PC-9 (cell line): ENCODE measurements around the gene GSDME. TPM values are rescaled to one million over a fixed set of nuclear protein-coding genes. Genes with fewer than 3 reads are reported as not detected.

Experiments
- BruUV-seq: library from RNA; stranded (reverse); fragments of 400-500 nt; replicated peaks from 2 replicates; lab custom pipeline; 2021; lab: Mats Ljungman, UMichigan
- CTCF ChIA-PET: fragments of 300-600 bp; sonication (Branson Sonifier 250); formaldehyde crosslinking; loops from one replicate; lab custom pipeline; 2022; ENCODE audit warnings: antibody characterized with exemption; lab: Charles Lee
- POLR2A ChIA-PET: fragments of 300-600 bp; sonication (Branson Sonifier 250); formaldehyde crosslinking; loops from one replicate; lab custom pipeline; 2022; ENCODE audit warnings: antibody characterized with exemption; ENCODE audit not compliant: unreplicated experiment; lab: Charles Lee
- DNase-seq, 2 experiments: peaks; one replicate each; pipeline versions ENCODE4 v3.0.0 to v3.0.0-alpha.2; 2015 to 2022; ENCODE audit warnings: mixed read lengths in 1 of 2
- H2AFZ ChIP-seq: fragments of 200-600 bp; sonication (generic); 2 replicates; pipeline ENCODE4 v1.8.1; 2017; ENCODE audit warnings: antibody characterized with exemption
- H3F3A ChIP-seq: fragments of 200-600 bp; sonication (generic); 2 replicates; pipeline ENCODE4 v1.8.1; 2017; ENCODE audit warnings: antibody characterized with exemption, mild to moderate bottlenecking, low read depth; ENCODE audit not compliant: insufficient read depth
- H3K27ac ChIP-seq: fragments of 200-600 bp; sonication (generic); 2 replicates; pipeline ENCODE4 v1.6.1; 2016; ENCODE audit warnings: mixed run types
- H3K27me3 ChIP-seq: fragments of 200-600 bp; sonication (generic); 2 replicates; pipeline ENCODE4 v1.6.1; 2016; ENCODE audit warnings: low read depth, mixed run types; ENCODE audit not compliant: insufficient read depth
- H3K36me3 ChIP-seq: fragments of 200-600 bp; sonication (generic); 2 replicates; pipeline ENCODE4 v1.6.1; 2016; ENCODE audit warnings: low read depth, mixed run types
- H3K4me1 ChIP-seq: fragments of 200-600 bp; sonication (generic); replicated peaks from 2 replicates; pipeline ENCODE4 v1.6.1; 2016; ENCODE audit warnings: mixed run types; ENCODE audit not compliant: insufficient read depth
- H3K4me2 ChIP-seq: fragments of 200-600 bp; sonication (generic); 2 replicates; pipeline ENCODE4 v1.6.1; 2017; ENCODE audit warnings: mixed run types
- H3K4me3 ChIP-seq: fragments of 200-600 bp; sonication (generic); 2 replicates; pipeline ENCODE4 v1.6.1; 2016; ENCODE audit warnings: mixed run types
- H3K79me2 ChIP-seq: fragments of 200-600 bp; sonication (generic); 2 replicates; pipeline ENCODE4 v1.6.1; 2017; ENCODE audit warnings: low read depth, mixed run types
- H3K9me2 ChIP-seq: fragments of 200-600 bp; sonication (generic); 2 replicates; pipeline ENCODE4 v1.8.1; 2017; ENCODE audit warnings: mild to moderate bottlenecking; ENCODE audit not compliant: insufficient read depth
- H3K9me3 ChIP-seq: fragments of 200-600 bp; sonication (generic); 2 replicates; pipeline ENCODE4 v1.8.1; 2016; ENCODE audit warnings: low read depth; ENCODE audit not compliant: insufficient read depth
- H4K20me1 ChIP-seq: fragments of 200-600 bp; sonication (generic); 2 replicates; pipeline ENCODE4 v1.8.1; 2017; ENCODE audit not compliant: insufficient read depth
- EZH2 ChIP-seq: fragments of 200-600 bp; sonication (generic); IDR thresholded peaks from 2 replicates; pipeline ENCODE4 v1.8.0; 2017; ENCODE audit warnings: antibody characterized with exemption, low read depth
- intact Hi-C: fragments of 100-400 bp; cut with micrococcal nuclease; formaldehyde crosslinking; loops from one replicate; pipeline ENCODE4 v1.10.0; 2022; ENCODE audit not compliant: unreplicated experiment
- total RNA-seq: library from RNA; stranded (reverse); gene quantifications from 2 replicates; pipeline ENCODE4 v1.2.3, GENCODE V29; 2021
- TF ChIP-seq, protein P1 (sequence below): fragments of 200-600 bp; sonication (generic); conservative IDR thresholded peaks from 2 replicates; pipeline ENCODE4 v1.6.1; 2017; ENCODE audit warnings: mixed run types, antibody characterized with exemption, mild to moderate bottlenecking, moderate library complexity

Gene GSDME
- total RNA-seq, 1 experiment from 2014 or later = 11.5 TPM

DNA sequence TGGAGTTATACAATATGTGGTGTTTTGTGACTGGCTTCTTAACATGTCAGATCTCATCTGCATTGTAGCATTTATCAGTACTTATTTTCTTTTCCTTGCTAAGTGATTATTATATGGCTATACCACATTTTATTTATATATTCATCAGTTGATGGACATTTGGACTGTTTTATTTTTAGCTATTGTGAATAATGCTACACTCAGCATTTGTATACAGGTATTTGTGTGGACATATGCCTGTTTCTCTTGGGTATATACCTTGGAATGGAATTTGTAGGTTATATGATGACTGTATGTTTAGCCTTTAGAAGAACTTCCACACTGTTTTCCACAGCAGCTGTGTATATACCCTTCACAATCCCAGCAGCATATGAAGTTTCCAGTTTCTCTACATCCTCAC lies 86.5 kb downstream of the GSDME start:
- H3K79me2 ChIP-seq = no peaks in the 10 kb centered on the region
- POLR2A ChIA-PET = no interaction called here
- no peaks in the 10 kb centered on the region for H4K20me1 ChIP-seq
- no peaks in the 10 kb centered on the region for H3K9me3 ChIP-seq
- H3K27ac ChIP-seq = no peak overlapping the region
- H3K4me3 ChIP-seq = no peak overlapping the region
- no peak overlapping the region for H3K4me2 ChIP-seq
- H2AFZ ChIP-seq = no peak overlapping the region
- no peaks in the 10 kb centered on the region for H3K36me3 ChIP-seq
- intact Hi-C loops = no loop called here
- H3K9me2 ChIP-seq = no peaks in the 10 kb centered on the region; the same call in 1 of the 2 replicates
- no TSS peak for BruUV-seq
- H3F3A ChIP-seq = no peaks in the 10 kb centered on the region
- DNase-seq = no peak
- CTCF ChIA-PET = no interaction called here
- no peaks in the 10 kb centered on the region for H3K27me3 ChIP-seq
- H3K4me1 ChIP-seq = peaks cover 21% of the 10 kb centered on the region
- no peak for TF ChIP-seq EZH2
- TF ChIP-seq, protein P1, sequence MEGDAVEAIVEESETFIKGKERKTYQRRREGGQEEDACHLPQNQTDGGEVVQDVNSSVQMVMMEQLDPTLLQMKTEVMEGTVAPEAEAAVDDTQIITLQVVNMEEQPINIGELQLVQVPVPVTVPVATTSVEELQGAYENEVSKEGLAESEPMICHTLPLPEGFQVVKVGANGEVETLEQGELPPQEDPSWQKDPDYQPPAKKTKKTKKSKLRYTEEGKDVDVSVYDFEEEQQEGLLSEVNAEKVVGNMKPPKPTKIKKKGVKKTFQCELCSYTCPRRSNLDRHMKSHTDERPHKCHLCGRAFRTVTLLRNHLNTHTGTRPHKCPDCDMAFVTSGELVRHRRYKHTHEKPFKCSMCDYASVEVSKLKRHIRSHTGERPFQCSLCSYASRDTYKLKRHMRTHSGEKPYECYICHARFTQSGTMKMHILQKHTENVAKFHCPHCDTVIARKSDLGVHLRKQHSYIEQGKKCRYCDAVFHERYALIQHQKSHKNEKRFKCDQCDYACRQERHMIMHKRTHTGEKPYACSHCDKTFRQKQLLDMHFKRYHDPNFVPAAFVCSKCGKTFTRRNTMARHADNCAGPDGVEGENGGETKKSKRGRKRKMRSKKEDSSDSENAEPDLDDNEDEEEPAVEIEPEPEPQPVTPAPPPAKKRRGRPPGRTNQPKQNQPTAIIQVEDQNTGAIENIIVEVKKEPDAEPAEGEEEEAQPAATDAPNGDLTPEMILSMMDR = no peak

DNA sequence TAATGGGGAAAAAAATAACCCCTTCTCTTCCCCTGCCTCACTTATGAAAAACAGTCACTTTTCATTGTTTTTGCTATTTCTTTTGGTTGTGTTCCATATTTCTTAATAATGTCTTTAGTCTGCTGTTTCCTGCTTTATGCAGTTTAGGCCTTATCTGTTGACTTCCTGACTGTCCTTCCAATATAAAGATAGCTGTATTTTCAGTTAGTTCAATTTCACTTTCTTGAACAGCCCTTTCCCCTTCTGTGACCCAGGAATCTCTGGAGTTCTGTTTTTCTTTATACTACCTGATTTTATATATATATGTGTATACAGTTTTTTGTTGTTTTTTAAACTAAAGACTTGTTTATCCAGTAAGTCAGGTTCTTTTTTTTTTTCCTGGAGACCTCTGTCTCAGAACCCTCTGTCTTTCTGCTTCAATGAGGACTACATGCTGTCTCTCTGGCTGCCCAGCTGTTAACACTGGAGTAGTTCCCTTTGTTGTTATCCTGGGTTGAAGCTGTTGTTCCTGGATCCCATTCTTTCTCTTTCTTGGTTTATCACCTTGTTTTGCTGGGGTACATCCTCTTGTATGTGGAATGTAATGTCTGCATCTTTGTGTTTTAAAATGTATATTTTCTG lies 87.2 kb downstream of the GSDME start:
- CTCF ChIA-PET = no interaction called here
- no peaks in the 10 kb centered on the region for H3K79me2 ChIP-seq
- no peaks in the 10 kb centered on the region for H3F3A ChIP-seq
- no peaks in the 10 kb centered on the region for H3K9me3 ChIP-seq
- H3K27me3 ChIP-seq = no peaks in the 10 kb centered on the region
- DNase-seq = no peak
- 0 out of 2 replicates have a peak overlapping the region, but pooled peaks have one; percentile 2 for H3K27ac ChIP-seq
- H3K4me3 ChIP-seq = no peak overlapping the region
- intact Hi-C loops = loop anchor here (5.0 kb wide), 3 partner anchors 178 to 808 kb away; no protein-coding TSS in a partner anchor
- POLR2A ChIA-PET = no interaction called here
- no peak for TF ChIP-seq EZH2
- TF ChIP-seq, protein P1 = no peak
- H3K4me2 ChIP-seq = peak overlapping the region; percentile 8; the same call in 1 of the 2 replicates
- no TSS peak for BruUV-seq
- no peaks in the 10 kb centered on the region; the same call in 1 of the 2 replicates for H3K9me2 ChIP-seq
- no peaks in the 10 kb centered on the region for H3K36me3 ChIP-seq
- no peaks in the 10 kb centered on the region for H4K20me1 ChIP-seq
- no peak overlapping the region for H2AFZ ChIP-seq
- peaks cover 21% of the 10 kb centered on the region for H3K4me1 ChIP-seq

DNA sequence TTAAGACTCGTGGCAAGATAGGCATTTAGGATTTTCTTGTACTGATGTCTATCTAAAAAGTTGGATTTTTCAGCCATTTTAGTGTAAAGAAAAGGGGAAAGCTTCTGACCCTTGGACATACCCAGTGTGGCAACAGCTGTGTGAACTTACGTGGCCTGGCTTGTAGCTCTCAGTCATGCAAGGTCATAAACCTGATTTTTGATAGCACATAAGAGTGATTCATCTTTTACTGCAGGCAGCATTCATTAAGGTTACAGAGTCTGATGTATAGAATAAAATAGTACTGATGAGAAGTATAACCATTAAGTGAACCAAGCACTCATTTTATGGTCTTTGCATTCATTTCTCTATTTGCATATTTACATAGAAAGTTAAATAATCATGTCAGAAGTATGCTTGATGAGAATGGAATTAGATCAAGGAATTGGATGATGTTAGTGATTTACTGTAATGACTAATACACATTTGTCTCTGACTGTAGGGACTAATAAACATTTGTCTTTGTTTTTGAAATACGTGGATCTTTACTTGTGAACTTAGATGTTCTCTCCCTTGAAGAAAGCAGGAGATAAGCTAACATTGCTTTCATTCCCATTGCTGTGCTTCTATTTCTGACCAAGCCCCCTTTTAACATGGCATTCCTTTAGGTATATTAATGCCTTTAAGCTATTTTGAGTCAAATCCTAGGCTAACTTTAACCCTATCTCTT lies 88.2 kb downstream of the GSDME start:
- no TSS peak for BruUV-seq
- Histone ChIP-seq H3K27ac (peak overlapping the region; percentile 6; the same call in 1 of the 2 replicates), H3K36me3 (no peaks in the 10 kb centered on the region), H3K79me2 (no peaks in the 10 kb centered on the region), H3K9me2 (no peaks in the 10 kb centered on the region; the same call in 1 of the 2 replicates), H2AFZ (no peak overlapping the region), H3K27me3 (no peaks in the 10 kb centered on the region), H3F3A (no peaks in the 10 kb centered on the region), H3K4me2 (no peak overlapping the region), H3K4me1 (peaks cover 21% of the 10 kb centered on the region), H3K4me3 (no peak overlapping the region), H3K9me3 (no peaks in the 10 kb centered on the region), H4K20me1 (no peaks in the 10 kb centered on the region)
- CTCF ChIA-PET = interaction anchor here (0.5 kb wide), 1 partner anchor 1091 kb away, joined by 3 read pairs; no protein-coding TSS in a partner anchor
- POLR2A ChIA-PET = no interaction called here
- TF ChIP-seq EZH2 = no peak
- TF ChIP-seq, protein P1 = no peak
- peak in 1 of 2 experiments; percentile 67 for DNase-seq
- intact Hi-C loops = loop anchor here (5.0 kb wide), 3 partner anchors 177 to 807 kb away; no protein-coding TSS in a partner anchor
